ENCODE results near the gene GTPBP3.

GTPBP3 gene

GRCh38 chr19:17333611-17334413 lies 3.5 kb upstream of the GTPBP3 start:
- peaks cover 25% of the 10 kb centered on the region for H3K36me3 ChIP-seq
- H3K9me3 ChIP-seq (ENCODE audit: severe bottlenecking): no peaks in the 10 kb centered on the region
- H3K27ac ChIP-seq: peak overlapping the region; percentile 95
- DNase-seq: no peak
- peak overlapping the region; percentile 77 for H3K4me3 ChIP-seq (ENCODE audit: low read depth, low read length)
- no peaks in the 10 kb centered on the region for H3K27me3 ChIP-seq (ENCODE audit: insufficient read depth, low read depth, severe bottlenecking)
- no peak for TF ChIP-seq CTCF (IDR thresholded peaks at IDR 0.05; ENCODE audit: low read depth, low read length)

GRCh38 chr19:17334414-17335409 lies 2.6 kb upstream of the GTPBP3 start, which contains the start of gene ANO8:
ANO8 (minus strand) TSS chr19:17334855; CDS start chr19:17334670, 185 bp downstream.
- TF ChIP-seq CTCF (IDR thresholded peaks at IDR 0.05; ENCODE audit: low read depth, low read length): no peak
- peak within 1 kb of the TSS; percentile 95 for H3K27ac ChIP-seq
- peak; percentile 99 for DNase-seq

GRCh38 chr19:17335575-17335974 lies 1.8 kb upstream of the GTPBP3 start:
- TF ChIP-seq CTCF (IDR thresholded peaks at IDR 0.05; ENCODE audit: low read depth, low read length): no peak
- Histone ChIP-seq H3K27me3 (ENCODE audit: insufficient read depth, low read depth, severe bottlenecking) (no peaks in the 10 kb centered on the region), H3K36me3 (peaks cover 26% of the 10 kb centered on the region), H3K9me3 (ENCODE audit: severe bottlenecking) (no peaks in the 10 kb centered on the region), H3K27ac (no peak overlapping the region), H3K4me3 (ENCODE audit: low read depth, low read length) (no peak overlapping the region)
- DNase-seq: no peak

More at GRCh38 chr19:17334414-17335409, 2.6 kb upstream of the GTPBP3 start, which contains the start of gene ANO8:
- H3K27me3 ChIP-seq (ENCODE audit: insufficient read depth, low read depth, severe bottlenecking): no peaks in the 10 kb centered on the region
- H3K36me3 ChIP-seq: peaks cover 27% of the 10 kb centered on the region
- no peaks in the 10 kb centered on the region for H3K9me3 ChIP-seq (ENCODE audit: severe bottlenecking)
- peak within 1 kb of the TSS; percentile 77 for H3K4me3 ChIP-seq (ENCODE audit: low read depth, low read length)

GRCh38 chr19:17337675-17338432 lies 501 bp downstream of the GTPBP3 start:
- Histone ChIP-seq H3K4me3 (ENCODE audit: low read depth, low read length) (peak overlapping the region; percentile 87), H3K36me3 (peaks cover 30% of the 10 kb centered on the region), H3K27me3 (ENCODE audit: insufficient read depth, low read depth, severe bottlenecking) (no peaks in the 10 kb centered on the region), H3K9me3 (ENCODE audit: severe bottlenecking) (no peaks in the 10 kb centered on the region), H3K27ac (peak overlapping the region; percentile 70)
- TF ChIP-seq CTCF (IDR thresholded peaks at IDR 0.05; ENCODE audit: low read depth, low read length): no peak
- no peak for DNase-seq

- H3K36me3 ChIP-seq: peaks cover 26% of the 10 kb centered on the region
- no peak for TF ChIP-seq CTCF (IDR thresholded peaks at IDR 0.05; ENCODE audit: low read depth, low read length)
- H3K4me3 ChIP-seq (ENCODE audit: low read depth, low read length): peak overlapping the region; percentile 87
Measured at GRCh38 chr19:17338433-17339078, 1.2 kb downstream of the GTPBP3 start.

More at GRCh38 chr19:17338433-17339078, 1.2 kb downstream of the GTPBP3 start:
- Histone ChIP-seq H3K9me3 (ENCODE audit: severe bottlenecking) (no peaks in the 10 kb centered on the region), H3K27ac (no peak overlapping the region), H3K27me3 (ENCODE audit: insufficient read depth, low read depth, severe bottlenecking) (no peaks in the 10 kb centered on the region)
- DNase-seq: no peak

All from WERI-Rb-1 (cell line).